ENCODE measurements around the gene ZNF827.

The ZNF827 gene

GRCh38 chr4:145902522-145902921 is 36.1 kb downstream of the ZNF827 start:
- TF ChIP-seq CTCF (conservative IDR thresholded peaks at IDR 0.05) (no peak), ZFX (IDR thresholded peaks at IDR 0.05) (no peak)
- no peak overlapping the region; the same call in 1 of the 2 replicates for H3K27ac ChIP-seq

GRCh38 chr4:145899886-145900460 is 38.6 kb downstream of the ZNF827 start:
- TF ChIP-seq ZFX (IDR thresholded peaks at IDR 0.05): no peak
- TF ChIP-seq CTCF (conservative IDR thresholded peaks at IDR 0.05): no peak
- H3K27ac ChIP-seq: no peak overlapping the region

- TF ChIP-seq CTCF (conservative IDR thresholded peaks at IDR 0.05) (no peak), ZFX (IDR thresholded peaks at IDR 0.05) (no peak)
- no peak overlapping the region for H3K27ac ChIP-seq
Observed at GRCh38 chr4:145898926-145899531, 39.6 kb downstream of the ZNF827 start.

DNA sequence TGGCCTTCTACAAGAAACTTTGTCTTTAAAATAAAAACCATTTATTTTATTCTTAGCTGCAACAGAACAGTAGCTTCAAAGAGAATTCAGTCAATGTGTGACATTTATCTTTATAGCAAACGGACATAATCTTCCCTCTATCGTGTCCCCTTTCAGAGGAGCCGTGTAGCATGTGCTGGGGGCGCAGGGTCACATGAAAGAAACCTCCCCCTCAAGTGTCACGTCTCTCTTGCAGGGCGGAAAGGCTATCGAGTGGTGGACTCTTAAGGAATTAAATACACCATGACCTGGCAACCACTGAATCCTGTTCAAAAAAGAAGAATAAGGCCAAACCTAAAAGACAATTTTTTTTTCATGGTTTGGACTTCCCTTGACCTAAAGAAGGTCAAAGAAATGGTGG is 40.2 kb downstream of the ZNF827 start:
- TF ChIP-seq CTCF (conservative IDR thresholded peaks at IDR 0.05) (no peak), ZFX (IDR thresholded peaks at IDR 0.05) (no peak)

DNA sequence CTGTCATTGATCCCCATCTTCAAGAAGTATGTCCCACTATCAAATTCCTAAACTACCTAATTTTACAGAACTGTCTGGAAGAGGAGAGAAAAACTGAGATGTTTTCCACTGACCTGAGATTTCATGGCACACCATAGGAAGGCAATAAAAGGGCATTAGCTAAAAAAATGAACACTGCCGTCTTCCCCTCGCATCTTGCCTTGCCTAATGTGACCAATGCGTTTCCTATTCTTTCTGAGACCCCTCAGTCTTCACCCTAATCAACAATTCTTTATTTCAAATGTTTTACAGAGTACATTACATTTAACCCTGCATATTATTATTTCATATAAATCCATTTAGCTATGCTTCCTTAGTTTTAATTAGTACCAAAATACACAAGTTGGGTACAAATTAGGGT is 43.6 kb downstream of the ZNF827 start:
- H3K27ac ChIP-seq: no peak overlapping the region
- TF ChIP-seq ZFX (IDR thresholded peaks at IDR 0.05) (no peak), CTCF (conservative IDR thresholded peaks at IDR 0.05) (no peak)

More for the DNA sequence above, 40.2 kb downstream of the ZNF827 start:
- no peak overlapping the region for H3K27ac ChIP-seq

- no peak overlapping the region for H3K27ac ChIP-seq
- TF ChIP-seq ZFX (IDR thresholded peaks at IDR 0.05): no peak
- TF ChIP-seq CTCF (conservative IDR thresholded peaks at IDR 0.05): no peak; the same call in 1 of the 2 replicates
Observed at GRCh38 chr4:145891958-145892357, 46.7 kb downstream of the ZNF827 start.

- TF ChIP-seq ZFX (IDR thresholded peaks at IDR 0.05) (no peak), CTCF (conservative IDR thresholded peaks at IDR 0.05) (no peak)
- no peak overlapping the region for H3K27ac ChIP-seq
Observed at GRCh38 chr4:145890689-145891088, 47.9 kb downstream of the ZNF827 start.
